NT2/D1 (cell line): ENCODE data around the gene GABBR2.

ENCODE experiments used
- SUZ12 ChIP-seq: IDR thresholded peaks from 2 replicates; pipeline ENCODE4 v1.6.1; 2011; ENCODE audit not compliant: insufficient read length, insufficient read depth; ENCODE audit errors: extremely low read depth
- YY1 ChIP-seq: IDR thresholded peaks from 2 replicates; pipeline ENCODE4 v1.6.1; 2011; ENCODE audit not compliant: insufficient read length, insufficient read depth
- ZNF274 ChIP-seq: IDR thresholded peaks from 2 replicates; pipeline ENCODE4 v1.6.1; 2011; ENCODE audit warnings: mild to moderate bottlenecking, low read depth, low read length

- TF ChIP-seq YY1 (no peak), SUZ12 (no peak), ZNF274 (no peak)
Observed at GRCh38 chr9:98712987-98713386, 4.3 kb upstream of the GABBR2 start.
